GM19025 (cell line): Measurements from ENCODE around the gene ZBTB20.

Experiments
- ATAC-seq: cut with Tn5 transposase; IDR thresholded peaks from one replicate; pipeline ENCODE4 v1.9.1; 2021; ENCODE audit warnings: mild to moderate bottlenecking, low read depth, moderate library complexity; ENCODE audit not compliant: unreplicated experiment

Gene ZBTB20

DNA sequence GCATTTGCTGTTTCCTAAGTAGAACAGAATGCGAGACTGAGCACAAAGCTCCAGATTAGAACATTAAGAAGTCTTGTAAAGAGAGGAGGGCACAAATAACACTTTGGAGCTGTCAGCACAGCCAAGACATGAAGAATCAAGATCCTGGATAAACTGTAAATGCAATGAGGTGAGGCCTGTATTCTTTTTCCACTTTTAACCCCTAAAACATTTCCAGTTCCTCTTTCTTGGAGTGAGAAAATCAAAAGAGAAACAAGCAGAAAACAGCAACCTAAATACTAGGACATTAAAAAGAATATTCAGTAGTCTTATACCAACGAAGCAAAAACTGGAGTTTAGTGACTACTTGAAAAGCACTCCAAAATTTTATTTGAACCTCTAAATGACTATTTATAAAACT is 204.3 kb downstream of the ZBTB20 start:
- ATAC-seq = no peak

DNA sequence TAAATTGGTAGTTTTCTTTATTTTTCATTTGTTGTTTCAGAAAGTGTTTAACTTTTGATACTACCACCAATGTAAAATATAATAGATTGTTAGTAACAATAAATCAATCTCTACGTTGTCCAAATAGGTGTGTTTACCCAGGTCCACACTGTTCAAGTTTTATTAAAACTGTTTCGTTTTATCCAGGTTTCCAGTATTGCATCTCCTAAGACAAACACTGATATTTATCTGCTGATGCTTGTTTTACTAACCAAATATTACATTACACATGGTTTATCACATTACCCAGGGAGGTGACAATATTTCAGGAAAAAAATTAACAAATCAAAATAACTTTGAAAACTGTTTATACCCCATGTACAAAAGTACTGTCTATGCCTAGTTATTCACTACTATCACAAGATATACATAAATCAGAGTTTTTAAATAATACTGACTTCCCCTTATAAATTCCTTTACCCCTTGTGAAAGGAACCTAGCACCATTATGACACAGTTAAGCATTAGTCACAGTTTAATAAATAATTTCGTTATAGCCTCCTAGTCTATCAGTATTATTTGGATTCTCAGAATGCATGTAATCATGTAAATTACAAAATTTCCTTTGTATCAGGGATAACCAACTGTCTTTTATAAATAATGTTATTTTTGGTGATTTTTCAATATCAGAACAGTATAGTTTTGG is 205.3 kb downstream of the ZBTB20 start:
- no peak for ATAC-seq

DNA sequence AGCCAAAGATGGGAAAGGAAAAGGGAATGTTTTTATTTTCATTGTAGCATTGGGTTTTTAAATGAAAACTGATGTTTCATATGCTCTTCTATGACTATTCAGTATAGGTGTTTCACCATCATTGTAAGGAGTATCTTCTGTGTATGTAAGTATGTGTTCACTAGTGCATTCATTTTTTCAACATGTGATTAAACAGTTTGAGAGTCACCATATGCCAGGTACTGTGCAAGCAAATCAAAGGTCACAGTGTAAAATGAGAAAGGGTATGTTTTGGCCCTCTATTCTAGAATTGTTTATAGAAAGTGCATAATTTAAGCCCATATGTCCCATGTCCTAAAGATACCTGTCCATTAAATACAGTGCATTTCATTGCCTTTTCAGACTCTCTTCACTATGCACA is 207.2 kb downstream of the ZBTB20 start:
- ATAC-seq = no peak

DNA sequence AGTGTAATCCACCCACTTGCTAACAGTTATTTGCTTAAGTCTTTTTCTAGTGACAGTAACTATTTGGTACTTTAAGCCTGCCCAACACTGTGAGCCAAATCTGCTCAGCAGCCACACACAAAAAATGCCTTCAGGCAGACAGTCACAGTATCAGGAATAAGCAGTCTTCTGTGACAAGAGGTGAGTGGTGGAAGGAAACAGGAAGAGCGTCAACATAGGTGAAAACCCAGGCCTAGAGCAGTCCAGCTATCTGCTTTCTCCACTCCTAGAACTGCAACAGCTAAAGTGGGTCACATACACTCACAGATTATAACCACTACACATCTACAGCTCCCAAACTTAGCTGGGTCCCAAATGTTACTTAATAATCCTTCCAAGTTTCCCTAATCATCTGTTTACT is 213.7 kb downstream of the ZBTB20 start:
- no peak for ATAC-seq

DNA sequence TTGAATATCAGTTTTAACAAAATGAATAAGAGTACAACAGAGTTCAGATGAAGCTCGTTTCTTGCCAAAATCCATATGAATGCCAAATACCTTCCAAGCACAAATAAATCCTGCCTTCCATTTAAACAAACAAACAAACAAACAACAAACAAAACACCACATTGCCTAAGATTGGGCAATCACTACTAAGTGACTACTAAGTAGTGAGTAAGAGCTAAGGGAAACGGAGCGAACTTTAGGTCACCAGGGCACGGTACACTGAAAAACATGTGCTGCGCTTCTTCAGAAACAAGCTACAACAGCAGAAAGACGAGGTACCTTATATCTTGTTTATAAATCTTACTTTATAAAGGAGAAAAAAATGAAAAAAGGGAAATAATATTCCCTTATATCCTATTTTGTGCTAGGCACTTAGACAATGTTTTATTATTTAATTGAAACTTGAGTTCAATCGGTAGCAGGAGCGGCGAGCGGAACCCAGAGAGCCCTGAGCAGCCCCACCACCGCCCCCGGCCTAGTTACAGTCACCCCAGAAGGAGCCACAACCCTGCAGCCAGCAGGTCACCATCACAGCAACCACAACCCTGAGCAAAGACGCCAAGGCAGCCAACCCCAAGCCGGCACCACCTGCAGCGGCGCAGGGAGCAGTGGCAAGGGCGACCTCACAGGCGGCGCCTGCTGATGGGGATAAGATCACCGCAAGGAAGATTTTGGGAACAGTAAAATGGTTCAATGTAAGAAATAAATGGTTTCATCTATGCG is 216.9 kb downstream of the ZBTB20 start:
- ATAC-seq = no peak

DNA sequence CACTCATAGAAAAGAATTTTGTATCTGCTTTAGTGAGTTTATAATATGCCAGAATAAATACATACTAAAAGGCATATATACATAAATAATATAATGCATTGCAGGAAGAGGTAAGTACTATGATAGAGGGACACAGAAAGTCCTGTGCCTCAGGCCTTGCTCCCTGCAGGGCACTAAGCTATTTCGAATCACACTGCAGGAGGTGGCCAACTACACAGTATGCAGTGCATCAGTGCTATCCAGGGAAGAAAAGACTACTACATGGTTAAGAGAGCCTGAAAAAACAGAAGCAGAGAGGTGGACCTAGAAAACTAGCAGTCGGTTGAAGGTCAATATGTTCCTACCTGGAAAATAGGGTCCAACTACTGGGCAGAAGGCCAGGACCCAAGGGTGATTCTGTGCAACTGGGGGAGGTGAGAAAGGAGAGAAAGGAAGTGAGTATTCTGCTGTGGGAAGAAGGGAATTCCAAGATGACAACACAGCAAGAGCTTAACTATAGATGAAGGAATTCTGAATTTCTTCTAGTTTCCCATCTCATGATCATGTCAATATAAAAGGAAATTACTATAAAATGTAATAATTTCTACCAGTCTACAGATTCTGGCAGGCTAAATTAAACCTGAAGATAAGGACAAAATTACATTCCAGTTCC is 218.0 kb downstream of the ZBTB20 start:
- no peak for ATAC-seq

DNA sequence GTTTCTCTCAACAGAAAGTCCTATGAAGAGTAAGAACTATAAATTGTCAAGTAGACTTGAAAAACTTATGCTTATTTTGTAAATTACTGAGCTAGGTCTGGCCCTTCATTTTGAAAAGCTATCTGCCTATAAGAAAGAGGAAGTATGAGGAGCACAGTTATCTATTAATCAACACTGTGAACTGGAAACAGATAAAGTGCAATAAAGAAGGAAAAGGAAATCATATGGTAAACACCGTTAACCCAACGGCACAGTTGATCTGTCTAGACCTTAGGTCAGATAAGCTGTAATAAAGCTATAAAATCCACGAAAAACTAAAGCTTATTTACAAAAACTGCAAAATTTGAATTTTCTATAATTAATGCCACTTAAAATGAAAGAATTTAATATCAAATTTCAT is 242.5 kb downstream of the ZBTB20 start:
- ATAC-seq = no peak

DNA sequence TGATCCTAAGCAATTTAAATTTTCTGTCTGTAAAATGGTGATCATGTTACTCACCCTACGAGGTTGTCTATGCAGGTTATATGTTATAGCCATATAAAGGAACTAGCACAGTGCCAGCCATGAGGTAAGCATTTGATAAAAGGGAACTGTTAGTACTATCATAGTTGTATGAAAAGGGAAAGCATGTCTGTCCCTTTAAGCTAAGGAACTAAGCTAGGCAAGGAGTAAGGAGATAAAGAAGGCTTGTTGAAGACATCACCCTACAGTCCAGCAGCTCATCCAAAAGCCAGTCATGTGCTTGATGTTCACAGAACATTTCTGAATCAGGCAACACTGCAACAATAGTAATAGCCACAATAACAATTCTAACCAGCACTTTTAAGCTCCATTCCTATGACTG is 243.9 kb downstream of the ZBTB20 start:
- peak; percentile 16 for ATAC-seq

DNA sequence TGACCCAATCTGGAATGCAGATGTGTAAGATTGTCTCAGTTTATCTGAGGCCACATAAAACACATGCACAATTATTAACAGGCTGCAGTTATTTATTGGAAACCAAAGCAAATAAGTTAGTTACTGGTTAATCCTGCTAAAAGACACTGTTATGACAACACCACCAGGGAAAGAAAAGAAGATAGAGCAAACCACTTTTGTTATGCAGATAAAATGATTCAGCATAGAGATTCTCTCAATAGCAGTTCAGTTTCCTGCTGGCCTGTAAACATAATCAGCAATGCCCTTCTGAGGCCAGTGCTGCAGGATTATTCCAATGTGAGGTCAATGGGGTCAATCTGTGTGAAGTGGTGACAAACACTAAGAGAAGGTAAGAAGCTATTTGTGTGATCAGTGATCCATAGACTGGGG is 244.4 kb downstream of the ZBTB20 start:
- ATAC-seq = peak; percentile 51

DNA sequence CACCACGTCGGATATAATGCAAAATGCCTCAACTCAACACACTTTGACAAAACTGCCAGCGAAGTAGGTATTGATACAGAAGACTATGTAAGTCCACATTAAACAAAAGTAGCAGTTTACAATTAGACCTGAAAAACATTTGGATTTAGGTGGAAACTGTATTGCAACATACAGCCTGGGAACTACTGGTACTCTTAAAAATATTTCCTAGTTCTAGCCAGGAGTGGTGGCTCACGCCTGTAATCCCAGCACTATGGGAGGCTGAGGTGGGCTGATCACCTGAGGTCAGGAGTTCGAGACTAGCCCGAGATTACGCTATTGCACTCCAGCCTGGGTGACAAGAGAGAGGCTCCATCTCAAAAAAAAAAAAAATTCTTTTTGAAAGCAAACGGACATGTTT is 246.2 kb downstream of the ZBTB20 start:
- ATAC-seq = no peak

DNA sequence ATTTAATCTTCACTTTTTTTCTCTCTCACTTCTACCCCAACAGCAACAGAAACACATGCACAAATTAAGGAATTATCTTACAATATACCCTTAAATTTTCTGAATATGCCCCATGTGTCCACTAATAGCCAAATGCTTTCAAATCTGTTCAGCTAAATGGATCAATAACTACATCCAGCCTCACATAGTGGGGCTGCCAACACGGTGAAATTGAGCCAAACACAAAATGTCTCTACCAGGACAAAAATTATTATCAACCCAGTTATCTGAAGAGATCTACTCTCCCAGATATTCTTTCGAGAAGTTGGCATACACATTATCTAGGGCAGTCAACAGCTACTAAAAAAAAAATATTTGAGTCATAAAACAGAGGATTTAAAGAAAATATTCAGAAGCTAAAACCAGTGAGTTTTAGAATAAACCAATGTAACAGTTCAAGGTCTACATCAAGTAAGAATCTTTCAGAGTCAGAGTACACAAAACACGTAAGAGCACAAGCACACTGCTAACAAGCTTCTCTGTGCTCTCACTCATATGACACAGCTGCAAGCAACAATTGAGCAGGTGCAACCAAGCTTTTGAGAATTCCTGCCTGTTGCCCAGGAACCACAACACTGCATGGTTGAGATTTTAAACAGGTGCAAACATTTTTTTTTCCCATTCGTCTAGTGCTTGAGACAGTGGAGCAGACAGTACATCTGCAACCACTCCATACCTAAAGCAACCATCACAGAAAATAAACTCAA is 247.7 kb downstream of the ZBTB20 start:
- no peak for ATAC-seq

DNA sequence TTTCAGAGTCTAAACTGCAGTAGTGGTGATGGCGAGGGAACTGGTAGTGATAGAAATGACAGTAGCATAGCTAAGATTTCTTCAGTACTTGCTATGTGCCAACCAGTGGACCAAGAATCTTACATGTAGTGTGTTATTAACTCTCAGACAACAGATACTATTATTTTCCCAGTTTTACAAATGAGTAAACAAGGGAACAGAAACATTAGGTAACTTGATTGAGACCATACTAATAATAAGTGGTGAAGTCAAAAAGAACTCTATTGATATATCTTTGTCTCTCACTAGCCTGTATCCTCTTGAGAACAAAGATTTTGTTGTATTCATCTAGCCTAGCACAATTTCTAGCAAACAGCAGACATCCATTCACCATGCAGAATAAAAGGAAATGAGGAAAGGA is 250.1 kb downstream of the ZBTB20 start:
- no peak for ATAC-seq

DNA sequence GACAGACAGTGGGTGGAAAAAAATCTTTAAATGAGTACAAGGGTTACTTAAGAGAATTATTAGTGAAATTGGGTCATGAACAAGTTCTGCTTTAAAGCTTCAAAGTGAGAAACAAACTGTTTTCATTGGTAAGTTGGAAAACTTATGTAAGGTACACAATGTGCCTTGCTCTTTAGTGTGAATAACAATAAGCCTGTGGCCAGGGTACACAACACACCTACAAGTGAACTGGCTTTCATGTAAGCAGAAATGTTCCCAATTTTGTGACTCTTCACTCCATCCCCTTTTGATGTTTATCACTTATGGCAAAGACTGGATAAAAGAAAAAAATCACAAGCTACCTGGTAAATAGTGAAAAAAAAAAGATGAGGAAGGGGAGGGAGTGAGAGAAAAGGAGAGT is 253.7 kb downstream of the ZBTB20 start:
- ATAC-seq = no peak

DNA sequence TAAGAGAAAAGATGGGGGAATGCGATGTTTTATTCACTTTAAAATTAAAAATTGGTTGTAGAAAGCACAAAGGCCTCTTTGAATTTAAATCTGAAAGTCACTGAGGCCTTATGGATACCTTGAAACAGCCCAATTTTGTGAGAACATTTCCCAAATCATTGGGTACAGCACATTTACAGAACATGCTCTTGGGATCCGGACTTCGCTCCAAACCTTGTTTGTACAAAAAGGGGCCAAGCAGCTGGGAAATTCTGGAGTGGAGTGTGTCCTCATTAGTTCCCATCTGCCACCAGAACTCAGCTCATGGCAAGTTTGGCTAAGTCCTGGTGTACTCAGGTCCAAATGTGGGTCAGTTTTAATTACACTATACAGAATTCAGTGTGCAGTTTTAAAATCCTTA is 254.2 kb downstream of the ZBTB20 start:
- no peak for ATAC-seq

DNA sequence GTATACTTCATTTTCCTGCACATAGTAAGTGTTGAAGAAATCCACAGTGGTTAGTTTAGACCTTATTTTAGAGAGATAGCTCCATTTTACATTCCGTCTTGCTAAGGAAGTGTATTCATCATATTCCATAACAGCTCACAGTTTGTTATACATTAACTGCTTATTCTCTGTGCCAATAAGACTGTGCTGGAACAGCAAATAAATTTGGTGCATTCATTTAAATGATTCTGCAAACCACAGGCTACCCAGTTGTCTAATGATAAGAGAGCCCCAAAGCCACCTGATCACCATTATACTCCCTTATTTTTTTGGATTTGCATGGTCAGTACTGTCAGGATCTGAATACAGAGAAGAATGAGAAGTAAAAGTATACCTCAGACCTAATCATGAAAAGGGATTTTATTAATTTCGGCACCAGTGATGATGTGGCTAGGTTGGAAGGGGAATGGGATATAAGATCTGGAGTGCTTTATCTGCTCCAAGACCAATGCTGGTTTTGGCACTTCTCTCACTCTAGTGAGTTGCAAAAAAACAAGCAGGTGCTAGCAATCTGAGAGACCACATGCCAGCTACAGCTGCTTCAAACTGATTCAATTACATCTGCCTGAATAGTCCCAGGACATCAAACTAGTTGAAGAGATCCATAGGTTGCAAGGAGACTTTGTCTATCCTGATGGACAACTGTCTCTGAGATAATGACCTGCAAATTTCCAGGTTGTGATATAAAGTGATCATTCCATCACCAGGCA is 254.8 kb downstream of the ZBTB20 start:
- no peak for ATAC-seq

DNA sequence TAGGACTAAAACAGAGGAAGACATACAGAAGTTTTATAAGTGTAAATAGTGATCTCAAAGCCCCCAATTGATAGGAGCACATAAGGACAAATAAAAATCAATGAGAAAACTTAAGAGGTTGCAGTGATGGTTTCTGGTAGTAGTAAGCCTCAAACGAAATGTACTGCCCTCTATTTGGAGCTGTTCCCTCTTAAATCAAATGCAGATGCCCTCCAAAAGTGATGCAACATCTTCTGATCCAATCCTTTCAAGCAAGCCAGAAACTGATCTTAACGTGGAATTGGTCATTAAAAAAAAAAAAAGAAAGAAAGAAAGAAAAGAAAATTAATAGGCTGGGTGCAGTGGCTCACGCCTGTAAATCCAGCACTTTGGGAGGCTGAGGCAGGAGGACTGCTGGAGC is 259.3 kb downstream of the ZBTB20 start:
- no peak for ATAC-seq

DNA sequence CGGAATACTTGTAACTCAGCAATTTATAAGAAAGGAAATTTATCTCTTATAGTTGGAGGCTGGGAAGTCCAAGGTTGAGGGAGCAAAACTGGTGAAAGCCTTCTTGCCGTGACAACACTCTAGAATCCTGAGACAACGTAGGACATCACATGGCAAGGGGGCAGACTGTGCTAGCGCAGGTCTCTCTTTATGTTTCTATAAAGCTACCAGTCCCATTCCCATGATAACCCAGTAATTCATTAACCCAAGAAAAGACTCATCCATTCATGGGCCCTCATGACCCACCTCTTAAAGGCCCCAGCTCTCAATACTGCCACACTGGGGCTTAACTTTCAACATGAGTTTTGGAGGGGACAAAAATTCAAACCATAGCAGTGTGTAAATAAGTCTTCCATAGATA is 260.2 kb downstream of the ZBTB20 start:
- no peak for ATAC-seq

DNA sequence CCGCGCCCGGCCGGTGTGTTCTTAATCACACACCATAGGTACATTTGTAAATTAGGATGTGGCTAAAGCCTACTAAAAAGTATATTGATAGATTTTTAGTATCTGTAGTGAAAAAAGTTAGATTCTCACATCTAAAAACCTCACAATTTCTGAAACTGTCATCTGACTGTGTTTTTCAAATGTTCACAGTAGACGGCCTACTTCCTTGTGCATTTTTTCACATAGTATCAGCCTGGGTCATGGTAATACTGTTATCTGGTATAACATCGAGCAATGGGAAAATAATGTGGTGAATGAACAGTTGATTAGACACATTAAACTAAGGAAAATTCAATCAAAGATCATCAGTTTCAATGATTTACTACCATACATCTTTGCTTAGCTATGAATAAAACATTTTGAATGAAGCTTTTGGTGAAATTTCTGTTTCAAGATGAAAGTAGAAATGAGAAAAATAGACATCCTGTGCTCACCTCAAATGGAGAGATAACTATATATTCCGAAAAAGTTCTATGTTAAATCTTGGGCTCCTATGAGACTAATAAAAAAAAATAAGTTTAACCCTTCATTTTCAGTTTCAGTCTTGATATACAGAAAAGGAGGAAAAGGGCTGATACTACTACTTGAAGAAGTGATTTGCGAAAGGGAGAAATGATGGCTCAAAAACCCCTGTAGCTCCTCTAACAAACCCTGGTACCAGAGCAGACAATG is 262.7 kb downstream of the ZBTB20 start:
- ATAC-seq = no peak

DNA sequence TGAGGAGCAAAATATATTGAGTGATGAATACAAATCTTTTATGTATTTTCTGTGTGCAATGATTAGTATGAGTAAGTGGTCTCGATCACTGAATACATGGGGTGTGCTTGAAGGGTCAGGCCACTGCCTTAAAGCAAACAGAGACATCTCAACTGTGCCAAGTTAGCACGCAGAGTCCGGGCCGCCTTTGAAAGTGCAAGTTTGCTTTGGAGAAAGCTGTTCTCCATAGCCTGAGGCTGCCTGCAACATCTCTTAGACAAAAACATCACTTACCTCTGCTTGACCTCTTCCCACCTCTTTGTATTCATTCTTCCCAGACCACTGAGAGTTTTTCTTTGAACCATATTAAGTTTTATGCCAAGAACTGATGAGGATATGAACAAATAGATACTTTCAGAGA is 267.0 kb downstream of the ZBTB20 start:
- no peak for ATAC-seq
